Loucy (cell line): ENCODE data around the gene ZNF521.

ENCODE experiments used
- H2AFZ ChIP-seq: fragments of 200-600 bp; sonication (generic); 2 replicates; pipeline ENCODE4 v1.6.0; 2016; ENCODE audit warnings: antibody characterized with exemption, mild to moderate bottlenecking, low read length, moderate library complexity
- H3F3A ChIP-seq: fragments of 200-600 bp; 2 replicates; pipeline ENCODE4 v1.6.0; 2016; ENCODE audit warnings: antibody characterized with exemption, low read depth, mild to moderate bottlenecking
- H3K27me3 ChIP-seq: fragments of 200-600 bp; sonication (generic); 2 replicates; pipeline ENCODE4 v1.6.1; 2014; ENCODE audit warnings: low read length, mild to moderate bottlenecking; ENCODE audit not compliant: insufficient read depth, poor library complexity, severe bottlenecking
- H3K36me3 ChIP-seq: fragments of 200-600 bp; sonication (generic); 2 replicates; pipeline ENCODE4 v1.6.1; 2016; ENCODE audit warnings: low read length; ENCODE audit not compliant: insufficient read depth
- H3K4me1 ChIP-seq: fragments of 200-600 bp; sonication (generic); 2 replicates; pipeline ENCODE4 v1.5.1; 2014; ENCODE audit warnings: low read length, mild to moderate bottlenecking; ENCODE audit not compliant: insufficient read depth, poor library complexity, severe bottlenecking
- H3K4me2 ChIP-seq: fragments of 200-600 bp; sonication (generic); 2 replicates; pipeline ENCODE4 v1.6.0; 2014; ENCODE audit warnings: antibody characterized with exemption, low read length, low read depth, mild to moderate bottlenecking; ENCODE audit not compliant: poor library complexity, severe bottlenecking
- H3K4me3 ChIP-seq: fragments of 200-600 bp; sonication (generic); 2 replicates; pipeline ENCODE4 v1.5.1; 2014; ENCODE audit warnings: low read length, mild to moderate bottlenecking, mixed read lengths; ENCODE audit not compliant: poor library complexity, severe bottlenecking
- H3K79me2 ChIP-seq: fragments of 200-600 bp; sonication (generic); 2 replicates; pipeline ENCODE4 v1.6.1; 2014; ENCODE audit warnings: low read length; ENCODE audit not compliant: insufficient read depth
- H3K9ac ChIP-seq: fragments of 200-600 bp; sonication (generic); 2 replicates; pipeline ENCODE4 v1.6.0; 2014; ENCODE audit warnings: mild to moderate bottlenecking, low read depth, low read length, moderate library complexity; ENCODE audit not compliant: poor library complexity, severe bottlenecking
- H3K9me2 ChIP-seq: fragments of 200-600 bp; sonication (generic); replicated peaks from 2 replicates; pipeline ENCODE4 v1.6.1; 2016; ENCODE audit warnings: low read depth, low read length, mixed read lengths
- H3K9me3 ChIP-seq: fragments of 200-600 bp; sonication (generic); 2 replicates; pipeline ENCODE4 v1.6.1; 2014; ENCODE audit warnings: mild to moderate bottlenecking, antibody characterized with exemption, low read length, low read depth; ENCODE audit not compliant: insufficient read depth
- H4K20me1 ChIP-seq: fragments of 200-600 bp; sonication (generic); 2 replicates; pipeline ENCODE4 v1.6.0; 2014; ENCODE audit warnings: antibody characterized with exemption, low read length, mild to moderate bottlenecking; ENCODE audit not compliant: insufficient read depth, poor library complexity, severe bottlenecking
- CTCF ChIP-seq: fragments of 200-600 bp; sonication (generic); conservative IDR thresholded peaks from 2 replicates; pipeline ENCODE4 v1.5.1; 2014; ENCODE audit warnings: mild to moderate bottlenecking, antibody characterized with exemption, low read length
- EZH2phosphoT487 ChIP-seq: fragments of 200-600 bp; IDR thresholded peaks from 2 replicates; pipeline ENCODE4 v1.6.1; 2018; ENCODE audit warnings: antibody characterized with exemption, mild to moderate bottlenecking, moderate library complexity, borderline replicate concordance

Gene ZNF521

DNA sequence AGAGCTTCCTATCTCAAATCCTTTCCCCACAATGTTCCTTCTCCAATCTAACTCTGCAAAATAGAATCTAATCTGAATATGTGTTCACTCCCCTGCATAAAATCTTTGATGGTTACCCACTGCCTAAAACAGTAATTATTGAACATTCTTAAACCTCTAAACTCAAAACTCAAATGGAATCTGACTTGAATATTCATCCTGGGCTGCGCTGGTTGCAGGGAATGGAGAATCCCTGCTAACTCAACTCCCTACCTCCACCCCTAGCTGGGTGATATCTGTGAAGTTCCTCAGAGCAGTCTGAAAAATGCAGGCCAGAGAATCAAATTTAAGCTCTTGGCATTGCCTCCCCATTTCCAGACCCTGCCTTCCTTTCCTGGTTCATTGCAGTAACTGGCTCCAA lies 44.8 kb downstream of the ZNF521 start:
- Histone ChIP-seq H3K9me3 (no peaks in the 10 kb centered on the region), H3K9ac (peak overlapping the region; percentile 24), H3K79me2 (peaks cover 24% of the 10 kb centered on the region; the same call in 1 of the 2 replicates), H3K4me1 (peaks cover 46% of the 10 kb centered on the region), H4K20me1 (no peaks in the 10 kb centered on the region), H3K36me3 (no peaks in the 10 kb centered on the region; the same call in 1 of the 2 replicates), H3K27me3 (no peaks in the 10 kb centered on the region), H3F3A (no peaks in the 10 kb centered on the region), H3K4me3 (no peak overlapping the region), H3K9me2 (no peaks in the 10 kb centered on the region), H2AFZ (no peak overlapping the region), H3K4me2 (peak overlapping the region; percentile 51)
- TF ChIP-seq EZH2phosphoT487 (no peak), CTCF (no peak)

GRCh38 chr18:25306671-25307070 lies 45.3 kb downstream of the ZNF521 start:
- H3K9me3 ChIP-seq, result no peaks in the 10 kb centered on the region
- no peaks in the 10 kb centered on the region for H3K27me3 ChIP-seq
- no peak overlapping the region for H3K4me3 ChIP-seq
- H3K4me2 ChIP-seq, result peak overlapping the region; percentile 51
- H4K20me1 ChIP-seq, result no peaks in the 10 kb centered on the region
- TF ChIP-seq CTCF, result no peak
- no peak for TF ChIP-seq EZH2phosphoT487
- H3K4me1 ChIP-seq, result peaks cover 46% of the 10 kb centered on the region
- H3K36me3 ChIP-seq, result peaks cover 4% of the 10 kb centered on the region; the same call in 1 of the 2 replicates
- peak overlapping the region; percentile 24 for H3K9ac ChIP-seq
- H3K79me2 ChIP-seq, result peaks cover 29% of the 10 kb centered on the region; the same call in 1 of the 2 replicates
- H3F3A ChIP-seq, result no peaks in the 10 kb centered on the region
- no peak overlapping the region for H2AFZ ChIP-seq
- H3K9me2 ChIP-seq, result no peaks in the 10 kb centered on the region

GRCh38 chr18:25305584-25305983 lies 46.4 kb downstream of the ZNF521 start:
- Histone ChIP-seq H3K9me2 (no peaks in the 10 kb centered on the region), H2AFZ (no peak overlapping the region), H3K27me3 (no peaks in the 10 kb centered on the region), H3K4me1 (peaks cover 36% of the 10 kb centered on the region), H3K9ac (no peak overlapping the region), H3K36me3 (peaks cover 11% of the 10 kb centered on the region; the same call in 1 of the 2 replicates), H3K4me2 (no peak overlapping the region), H3K9me3 (no peaks in the 10 kb centered on the region), H3K4me3 (no peak overlapping the region), H3K79me2 (peaks cover 39% of the 10 kb centered on the region; the same call in 1 of the 2 replicates), H4K20me1 (no peaks in the 10 kb centered on the region), H3F3A (no peaks in the 10 kb centered on the region)
- TF ChIP-seq CTCF (no peak), EZH2phosphoT487 (no peak)
